ENCODE results near the gene RNH1.

GRCh38 chr11:472816-473215, 34.2 kb downstream of the RNH1 start:
- TF ChIP-seq CTCF (conservative IDR thresholded peaks at IDR 0.05 in 1 of 2, IDR thresholded peaks at IDR 0.05 in 1 of 2; ENCODE audit: extremely low read depth in 1 of 2, insufficient read depth in 1 of 2, low read depth in 1 of 2, low read length in 2 of 2) (no peak), EZH2 (IDR thresholded peaks at IDR 0.05; ENCODE audit: borderline replicate concordance, low read length) (no peak)
